ENCODE results near the gene SHB. TPM values are rescaled to one million over a fixed set of nuclear protein-coding genes. Genes with fewer than 3 reads are reported as not detected.

SHB gene
- total RNA-seq, 1 donor from 2014 or later: 22.5 TPM

- H3K36me3 Mint-ChIP-seq (ENCODE audit: insufficient read depth): no peaks in the 10 kb centered on the region
- no peak overlapping the region for H3K27ac Mint-ChIP-seq
- H3K4me3 Mint-ChIP-seq (ENCODE audit: low read depth): no peak overlapping the region
- no peak for TF ChIP-seq CTCF (IDR thresholded peaks at IDR 0.05; ENCODE audit: unreplicated experiment)
- H3K4me1 Mint-ChIP-seq (ENCODE audit: low read depth): peaks cover 27% of the 10 kb centered on the region
- no peak for DNase-seq (ENCODE audit: low spot score, unreplicated experiment)
- no peaks in the 10 kb centered on the region for H3K27me3 Mint-ChIP-seq
- no peaks in the 10 kb centered on the region for H3K9me3 Mint-ChIP-seq (ENCODE audit: low read depth)
Observed at GRCh38 chr9:38027714-38028113, 41.3 kb downstream of the SHB start.

GRCh38 chr9:38026840-38027527, 42.0 kb downstream of the SHB start:
- no peaks in the 10 kb centered on the region for H3K27me3 Mint-ChIP-seq
- H3K4me3 Mint-ChIP-seq (ENCODE audit: low read depth): no peak overlapping the region
- H3K9me3 Mint-ChIP-seq (ENCODE audit: low read depth): no peaks in the 10 kb centered on the region
- DNase-seq (ENCODE audit: low spot score, unreplicated experiment): no peak
- TF ChIP-seq CTCF (IDR thresholded peaks at IDR 0.05; ENCODE audit: unreplicated experiment): no peak
- H3K4me1 Mint-ChIP-seq (ENCODE audit: low read depth): peaks cover 24% of the 10 kb centered on the region
- H3K27ac Mint-ChIP-seq: peak overlapping the region; percentile 56
- H3K36me3 Mint-ChIP-seq (ENCODE audit: insufficient read depth): no peaks in the 10 kb centered on the region

GRCh38 chr9:38026021-38026809, 42.8 kb downstream of the SHB start:
- Mint-ChIP-seq H3K36me3 (ENCODE audit: insufficient read depth) (no peaks in the 10 kb centered on the region), H3K27me3 (no peaks in the 10 kb centered on the region), H3K4me3 (ENCODE audit: low read depth) (no peak overlapping the region), H3K4me1 (ENCODE audit: low read depth) (peaks cover 23% of the 10 kb centered on the region), H3K27ac (peak overlapping the region; percentile 56), H3K9me3 (ENCODE audit: low read depth) (no peaks in the 10 kb centered on the region)
- DNase-seq (ENCODE audit: low spot score, unreplicated experiment): no peak
- no peak for TF ChIP-seq CTCF (IDR thresholded peaks at IDR 0.05; ENCODE audit: unreplicated experiment)

GRCh38 chr9:38025166-38025565, 43.9 kb downstream of the SHB start:
- Mint-ChIP-seq H3K27me3 (no peaks in the 10 kb centered on the region), H3K9me3 (ENCODE audit: low read depth) (no peaks in the 10 kb centered on the region), H3K4me3 (ENCODE audit: low read depth) (no peak overlapping the region), H3K4me1 (ENCODE audit: low read depth) (peaks cover 26% of the 10 kb centered on the region), H3K36me3 (ENCODE audit: insufficient read depth) (no peaks in the 10 kb centered on the region), H3K27ac (peak overlapping the region; percentile 20)
- TF ChIP-seq CTCF (IDR thresholded peaks at IDR 0.05; ENCODE audit: unreplicated experiment): no peak
- DNase-seq (ENCODE audit: low spot score, unreplicated experiment): no peak

- Mint-ChIP-seq H3K27ac (peak overlapping the region; percentile 79), H3K36me3 (ENCODE audit: insufficient read depth) (no peaks in the 10 kb centered on the region), H3K27me3 (no peaks in the 10 kb centered on the region), H3K4me1 (ENCODE audit: low read depth) (peaks cover 36% of the 10 kb centered on the region), H3K9me3 (ENCODE audit: low read depth) (no peaks in the 10 kb centered on the region), H3K4me3 (ENCODE audit: low read depth) (no peak overlapping the region)
- DNase-seq (ENCODE audit: low spot score, unreplicated experiment): no peak
- no peak for TF ChIP-seq CTCF (IDR thresholded peaks at IDR 0.05; ENCODE audit: unreplicated experiment)
Observed at GRCh38 chr9:38024036-38024681, 44.9 kb downstream of the SHB start.
